ENCODE data around the gene MYEOV. TPM values are rescaled to one million over a fixed set of nuclear protein-coding genes. Genes with fewer than 3 reads are reported as not detected.

Gene MYEOV
- total and polyA plus RNA-seq, 2 of the 8 experiments (the other 6 are each of a cell fraction or from before 2014, with no cell fraction given), result 0.44 to 0.67 TPM

DNA sequence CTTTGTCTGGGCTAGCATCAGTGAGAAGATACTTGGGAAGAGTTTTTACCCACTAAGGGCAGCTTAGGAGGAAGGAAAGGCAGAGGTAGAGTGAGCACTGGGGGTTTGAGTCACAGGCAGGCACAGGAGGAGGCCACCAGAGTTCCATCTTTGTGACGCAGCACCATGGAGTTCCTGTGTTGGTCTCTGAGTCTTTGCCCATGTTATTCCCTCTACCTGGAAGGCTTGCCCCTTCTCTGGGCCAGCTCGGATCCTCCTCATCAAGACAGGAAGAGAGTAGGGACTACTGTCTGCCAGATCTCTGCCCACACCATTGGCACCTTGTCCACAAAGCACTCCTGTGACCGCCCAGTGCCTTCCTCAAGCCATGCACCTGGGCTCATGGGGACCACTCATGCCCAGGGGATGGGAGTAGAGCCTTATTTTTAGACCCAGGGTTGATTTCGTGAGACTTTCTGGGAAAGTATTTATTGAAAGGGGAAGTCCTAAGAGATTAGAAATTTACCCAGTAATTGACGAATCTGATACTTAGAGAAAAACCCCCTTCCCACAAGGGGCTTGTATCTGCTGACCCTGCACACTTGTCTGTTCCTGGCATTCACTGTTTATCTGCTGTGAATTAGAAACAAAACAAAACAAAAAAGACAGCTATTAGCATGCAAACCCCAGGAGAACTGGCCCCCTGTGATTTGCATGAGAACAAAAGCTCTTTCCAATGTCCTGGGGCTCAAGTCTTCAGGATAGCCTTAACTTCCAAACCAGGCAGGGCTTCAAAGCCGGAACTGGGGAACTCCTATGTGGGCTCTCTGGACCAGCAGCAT, 35.9 kb upstream of the MYEOV start:
- Histone ChIP-seq H4K8ac (ENCODE audit: extremely low read depth, insufficient read depth, low read length) (no peak overlapping the region), H2BK15ac (ENCODE audit: low read length) (no peak overlapping the region), H3K23me2 (ENCODE audit: low read depth, low read length) (peaks cover 5% of the 10 kb centered on the region; the same call in 1 of the 2 replicates), H3K18ac (ENCODE audit: extremely low read depth, low read length) (peak overlapping the region; percentile 71), H3K4me1 (replicated peaks in 1 of 4; ENCODE audit: control insufficient read depth in 3 of 4, insufficient read depth in 4 of 4, low read length in 3 of 4) (peaks cover 4 to 8% (median 6%) of the 10 kb centered on the region in 4 experiments; a peak in 6 of 7 replicates), H3K23ac (ENCODE audit: insufficient read length) (no peak overlapping the region), H2BK120ac (replicated peaks; ENCODE audit: low read depth, low read length) (peak overlapping the region; percentile 35), H3K4ac (replicated peaks; ENCODE audit: insufficient read length, low read depth, low read length) (peak overlapping the region; percentile 44), H2AFZ (ENCODE audit: low read length) (no peak overlapping the region), H3K4me2 (ENCODE audit: insufficient read depth in 1 of 2, low read depth in 2 of 2, low read length in 2 of 2) (no peak overlapping the region; a peak in 1 of 4 replicates), H3K4me3 (ENCODE audit: extremely low read depth in 1 of 4, insufficient read depth in 2 of 4, low read depth in 3 of 4, low read length in 4 of 4) (peak overlapping the region in 1 of 4 experiments; percentile 10; a peak in 1 of 8 replicates), H3K27me3 (replicated peaks in 1 of 4; ENCODE audit: control insufficient read depth in 3 of 4, extremely low read depth in 1 of 4, insufficient read depth in 3 of 4, low read length in 3 of 4) (peaks cover 0 to 5% (median under 1%) of the 10 kb centered on the region in 4 experiments; a peak in 2 of 7 replicates), H2BK12ac (ENCODE audit: low read depth, low read length) (peak overlapping the region; percentile 99), H3K79me2 (ENCODE audit: control insufficient read depth in 1 of 2, insufficient read depth in 2 of 2, low read length in 2 of 2) (no peaks in the 10 kb centered on the region), H4K5ac (ENCODE audit: insufficient read length, low read depth, low read length) (no peak overlapping the region), H2BK5ac (ENCODE audit: low read depth, low read length) (peak overlapping the region; percentile 66; the same call in 1 of the 2 replicates), H4K20me1 (replicated peaks in 1 of 2; ENCODE audit: control insufficient read depth in 1 of 2, insufficient read depth in 2 of 2, low read length in 2 of 2) (no peaks in the 10 kb centered on the region), H3K36me3 (ENCODE audit: control insufficient read depth in 2 of 4, insufficient read depth in 4 of 4, low read length in 3 of 4) (no peaks in the 10 kb centered on the region), H2BK20ac (ENCODE audit: low read length) (peak overlapping the region; percentile 49), H3K9me3 (ENCODE audit: insufficient read depth in 2 of 2, low read depth in 1 of 2, low read length in 1 of 2) (peaks cover 6 to 7% of the 10 kb centered on the region in 2 experiments; a peak in 1 of 4 replicates), H4K91ac (replicated peaks; ENCODE audit: insufficient read length, low read length) (peak overlapping the region; percentile 64), H3K27ac (ENCODE audit: low read depth, low read length) (no peak overlapping the region), H3K79me1 (ENCODE audit: low read depth, low read length) (no peaks in the 10 kb centered on the region), H2AK5ac (ENCODE audit: low read depth, low read length) (no peak overlapping the region; the same call in 1 of the 2 replicates), H3K9ac (replicated peaks in 1 of 4; ENCODE audit: extremely low read depth in 1 of 4, low read depth in 3 of 4, low read length in 3 of 4) (no peak overlapping the region), H3K56ac (replicated peaks; ENCODE audit: insufficient read length, low read depth, low read length) (no peak overlapping the region), H3K14ac (ENCODE audit: insufficient read length) (no peak overlapping the region)
- 71% methylated on average over 6 of the region's 6 CpGs; no CpG with 5 or more reads in 1 of the 2 experiments for WGBS, 2 experiments (ENCODE audit: extremely low coverage in 1 of 2, insufficient coverage in 1 of 2, insufficient read length in 1 of 2, insufficient replicate concordance in 2 of 2, low coverage in 1 of 2, low lambda C conversion rate in 2 of 2, missing lambda C conversion rate in 1 of 2)
- DNase-seq (ENCODE audit: low read depth in 1 of 2, low spot score in 2 of 2) (peak in 1 of 2 experiments; percentile 13), FAIRE-seq (no peak)
- ChIA-PET CTCF (ENCODE audit: partially characterized antibody) (interaction anchor here (0.7 to 1.7 kb wide), 6 partner anchors 10 to 387 kb away, joined by 3 to 6 read pairs (median 4); no protein-coding TSS in a partner anchor), POLR2A (ENCODE audit: partially characterized antibody) (interaction anchor here (1.5 kb wide), 1 partner anchor 13 kb away, joined by 3 read pairs; no protein-coding TSS in a partner anchor)
- no peak for TF ChIP-seq HDAC2 (IDR thresholded peaks at IDR 0.05; ENCODE audit: borderline replicate concordance in 1 of 2, low read depth in 2 of 2, low read length in 2 of 2)
- TF ChIP-seq CTBP2 (IDR thresholded peaks at IDR 0.05; ENCODE audit: borderline replicate concordance, insufficient read depth, insufficient read length, low read length), result no peak
- TF ChIP-seq HDAC6 (IDR thresholded peaks at IDR 0.05; ENCODE audit: low read depth, low read length), result no peak
- TF ChIP-seq RAD21 (IDR thresholded peaks at IDR 0.05 in 1 of 2, conservative IDR thresholded peaks at IDR 0.05 in 1 of 2; ENCODE audit: low read depth in 2 of 2, low read length in 2 of 2), result no peak
- TF ChIP-seq POU5F1 (IDR thresholded peaks at IDR 0.05; ENCODE audit: low read depth, low read length), result no peak
- TF ChIP-seq SIX5 (IDR thresholded peaks at IDR 0.05; ENCODE audit: low read depth, low read length), result no peak
- TF ChIP-seq KDM1A (IDR thresholded peaks at IDR 0.05; ENCODE audit: borderline replicate concordance, low read length), result no peak
- no peak for TF ChIP-seq PHF8 (conservative IDR thresholded peaks at IDR 0.05; ENCODE audit: low read depth, low read length)
- TF ChIP-seq POLR2AphosphoS5 (IDR thresholded peaks at IDR 0.05; ENCODE audit: low read depth, low read length), result no peak

All from H1 (cell line).